GM12864 (cell line): Measurements from ENCODE around the gene SRGAP2.
"Not testable (repeated sequence)": the region's sequence is repeated elsewhere in the genome, so short reads cannot be mapped to it uniquely, and the experiment has no call there.

Experiments used
- DNase-seq: peaks from one replicate; pipeline ENCODE4 v3.0.0-alpha.2; 2011; ENCODE audit warnings: low read depth
- H3K4me3 ChIP-seq: 2 replicates; pipeline ENCODE4 v1.5.1; 2011; ENCODE audit warnings: mild to moderate bottlenecking, low read depth, low read length, control low read depth

The SRGAP2 gene

DNA sequence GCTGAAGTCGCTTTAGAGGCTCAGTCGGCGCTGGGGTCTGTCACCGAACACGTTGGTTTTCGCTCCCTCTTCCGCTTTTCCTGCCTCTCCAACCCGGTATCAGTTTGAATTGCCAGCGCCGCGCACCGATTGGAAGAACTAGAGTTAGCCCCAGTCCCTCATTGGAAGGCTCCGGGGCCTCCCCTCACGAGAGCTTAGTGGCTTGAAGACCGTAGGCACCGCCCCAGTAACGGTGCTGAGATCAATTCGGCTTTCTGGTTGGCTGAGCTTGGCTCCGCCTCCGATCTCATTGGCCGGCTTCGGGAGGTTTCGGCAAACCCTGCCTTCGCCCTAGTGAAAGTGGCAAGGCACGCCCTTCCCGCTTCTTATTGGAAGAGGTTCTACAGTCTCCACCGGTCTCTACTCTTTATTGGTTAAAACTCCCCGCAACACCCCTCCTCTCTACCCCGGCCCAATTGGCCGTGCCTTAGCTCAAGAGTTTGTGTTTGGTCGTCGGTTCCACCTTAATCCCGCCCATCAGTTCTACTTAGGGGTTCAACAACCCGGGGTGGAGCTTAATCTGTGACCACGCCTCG, 465 bp upstream of the SRGAP2 start, which contains the start of gene FAM72A:
Gene FAM72A, minus strand, starts transcription at position 51 of the 575 bp plus-strand sequence. CDS start 814 bp downstream, outside the sequence.
- DNase-seq: peak; percentile 99
- peak within 1 kb of the TSS; percentile 63 for H3K4me3 ChIP-seq

DNA sequence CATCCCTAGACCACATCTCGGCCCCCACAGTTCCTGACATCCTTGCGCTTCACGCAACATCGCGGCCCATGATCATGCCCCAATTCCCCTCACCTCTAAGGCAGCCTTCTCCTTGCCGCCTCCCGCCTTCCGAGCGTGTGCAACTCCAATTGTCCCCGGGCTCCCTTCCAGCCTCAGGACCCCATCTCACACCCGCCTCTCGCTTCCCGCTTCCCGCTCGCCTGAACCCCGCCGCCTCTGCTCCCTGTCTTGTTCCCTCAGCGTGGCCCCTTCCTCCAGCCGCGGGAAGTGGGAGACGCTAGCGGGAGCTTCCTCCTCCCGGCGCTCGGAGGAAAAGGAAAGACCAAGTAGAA, 794 bp downstream of the SRGAP2 start:
- peak overlapping the region; percentile 48 for H3K4me3 ChIP-seq
- DNase-seq: not testable (repeated sequence)

DNA sequence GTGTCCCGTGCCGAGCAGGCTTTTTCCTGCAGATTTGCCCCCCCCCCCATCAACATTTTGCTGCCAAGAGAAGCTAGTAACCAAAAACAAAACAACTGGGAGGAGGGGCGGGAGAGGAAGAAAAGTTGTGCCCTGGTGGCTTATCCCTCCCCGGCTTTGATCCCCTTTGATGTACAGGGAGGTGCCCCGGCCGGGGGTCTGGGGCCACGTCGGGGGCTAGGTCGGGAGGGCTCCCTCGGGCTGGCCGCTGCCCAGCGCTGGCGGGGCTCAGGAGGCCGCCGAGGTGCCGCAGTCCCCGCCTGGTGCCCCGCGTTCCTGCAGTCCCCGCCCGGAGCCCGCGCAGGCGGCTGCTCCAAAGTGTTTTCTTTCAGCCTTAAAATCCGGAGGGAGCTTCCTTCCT, 1.5 kb downstream of the SRGAP2 start:
- DNase-seq: not testable (repeated sequence)
- H3K4me3 ChIP-seq: peak overlapping the region; percentile 48

GRCh38 chr1:206205569-206205968, 2.2 kb downstream of the SRGAP2 start:
- not testable (repeated sequence) for DNase-seq, H3K4me3 ChIP-seq

GRCh38 chr1:206210802-206211201, 7.5 kb downstream of the SRGAP2 start:
- DNase-seq, H3K4me3 ChIP-seq: not testable (repeated sequence)

DNA sequence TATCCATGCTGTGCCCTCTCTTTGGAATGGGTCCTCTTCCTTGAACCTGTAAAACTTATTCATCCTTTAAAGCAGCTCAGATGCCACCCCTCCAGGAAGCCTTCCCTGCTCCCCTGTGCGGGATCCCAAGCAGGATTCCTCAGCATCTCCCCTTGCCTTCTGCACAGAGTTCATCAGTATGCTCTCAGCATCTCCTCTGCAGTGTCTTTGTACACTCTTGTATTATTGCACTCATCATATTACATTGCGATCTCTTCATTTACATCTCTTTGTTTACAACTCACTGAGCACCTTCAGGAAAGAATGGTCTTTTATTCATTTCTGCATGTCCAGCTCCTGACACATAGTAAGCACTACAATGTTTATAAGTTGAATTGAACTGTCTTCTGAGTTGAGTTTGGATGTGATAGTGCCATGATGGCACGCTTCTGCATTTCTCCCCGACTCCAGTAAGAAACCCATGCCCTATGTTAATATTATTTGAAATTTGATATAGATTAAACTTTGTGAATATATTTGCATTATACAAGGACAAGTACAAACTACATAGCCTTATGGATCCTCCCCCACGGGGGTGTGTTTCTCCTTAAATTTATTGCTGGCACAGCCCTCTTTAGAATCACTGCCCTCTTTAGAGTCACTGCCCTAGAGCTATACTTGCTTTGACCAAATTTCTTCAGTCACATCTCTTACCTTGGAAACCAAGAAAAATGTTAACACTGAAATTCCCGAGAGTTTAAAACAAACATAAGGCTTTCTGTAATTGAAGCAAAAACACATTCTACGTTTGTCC, 12.5 kb downstream of the SRGAP2 start:
- DNase-seq, H3K4me3 ChIP-seq: not testable (repeated sequence)

GRCh38 chr1:206218285-206218684, 14.9 kb downstream of the SRGAP2 start:
- not testable (repeated sequence) for H3K4me3 ChIP-seq, DNase-seq

GRCh38 chr1:206218765-206219164, 15.4 kb downstream of the SRGAP2 start:
- DNase-seq, H3K4me3 ChIP-seq: not testable (repeated sequence)

- H3K4me3 ChIP-seq, DNase-seq: not testable (repeated sequence)
Measured at GRCh38 chr1:206219514-206220331, 16.4 kb downstream of the SRGAP2 start.

GRCh38 chr1:206220332-206221000, 17.1 kb downstream of the SRGAP2 start:
- not testable (repeated sequence) for H3K4me3 ChIP-seq, DNase-seq

- H3K4me3 ChIP-seq, DNase-seq: not testable (repeated sequence)
Measured at GRCh38 chr1:206221585-206221984, 18.2 kb downstream of the SRGAP2 start.

- DNase-seq: not testable (repeated sequence)
Measured at GRCh38 chr1:206224190-206224776, 20.9 kb downstream of the SRGAP2 start.

DNA sequence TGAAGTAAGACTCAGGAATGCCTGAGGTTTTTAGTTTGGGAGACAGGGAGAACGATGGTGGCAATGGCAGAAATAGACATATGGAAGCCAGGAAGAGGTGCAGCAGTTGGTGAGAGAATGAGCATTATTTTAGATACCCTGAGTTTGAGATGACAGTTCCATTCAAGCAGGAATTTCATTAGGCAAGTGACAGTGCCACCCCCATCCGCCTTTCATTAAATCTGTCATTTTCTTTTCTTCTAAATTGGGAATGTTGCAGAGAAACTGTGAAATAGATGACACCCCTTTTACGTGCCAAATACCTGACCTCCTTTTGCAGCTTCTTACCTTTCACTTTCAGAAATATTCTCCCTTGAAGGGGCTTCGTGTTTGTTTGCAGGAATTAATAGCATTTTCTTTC, 22.0 kb downstream of the SRGAP2 start:
- DNase-seq, H3K4me3 ChIP-seq: not testable (repeated sequence)

More at GRCh38 chr1:206224190-206224776, 20.9 kb downstream of the SRGAP2 start:
- H3K4me3 ChIP-seq: not testable (repeated sequence)

DNA sequence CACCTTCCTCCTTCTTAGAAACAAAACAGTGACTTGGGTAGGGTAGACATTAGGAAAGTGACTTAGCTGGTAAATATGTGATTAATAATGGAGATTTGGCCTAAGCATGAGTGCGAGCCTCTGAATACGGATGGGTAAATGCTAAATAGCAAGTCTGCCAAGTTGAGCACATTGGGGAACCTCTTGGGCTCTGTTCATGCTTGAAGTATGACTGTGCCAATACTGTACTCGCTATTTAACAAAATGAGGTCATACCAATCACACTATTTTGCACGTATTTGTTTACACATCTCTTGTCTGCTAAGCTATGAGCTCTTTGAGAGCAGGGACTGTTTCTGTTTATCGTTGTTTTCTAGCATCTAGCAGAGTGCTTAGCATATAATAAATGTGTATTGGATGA, 23.5 kb downstream of the SRGAP2 start:
- H3K4me3 ChIP-seq, DNase-seq: not testable (repeated sequence)

DNA sequence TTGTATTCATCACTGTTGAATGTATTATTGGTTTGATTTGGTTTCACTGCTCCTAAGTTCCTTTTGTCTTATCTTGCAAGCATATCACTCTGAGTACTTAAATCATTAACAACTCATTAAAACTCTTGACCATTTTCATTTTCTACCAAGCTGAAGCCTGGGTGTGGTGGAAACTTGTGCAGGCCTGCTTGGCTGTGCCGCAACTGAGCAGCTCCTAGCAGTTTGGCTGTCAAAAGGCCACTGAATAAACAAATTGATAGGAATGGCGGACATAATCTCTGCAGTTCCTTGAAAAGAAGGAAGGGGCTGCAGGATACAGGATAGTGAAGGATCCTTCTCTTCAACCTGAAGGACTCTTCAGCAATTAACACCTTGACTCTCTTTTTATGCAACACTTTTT, 25.9 kb downstream of the SRGAP2 start:
- H3K4me3 ChIP-seq: not testable (repeated sequence)

DNA sequence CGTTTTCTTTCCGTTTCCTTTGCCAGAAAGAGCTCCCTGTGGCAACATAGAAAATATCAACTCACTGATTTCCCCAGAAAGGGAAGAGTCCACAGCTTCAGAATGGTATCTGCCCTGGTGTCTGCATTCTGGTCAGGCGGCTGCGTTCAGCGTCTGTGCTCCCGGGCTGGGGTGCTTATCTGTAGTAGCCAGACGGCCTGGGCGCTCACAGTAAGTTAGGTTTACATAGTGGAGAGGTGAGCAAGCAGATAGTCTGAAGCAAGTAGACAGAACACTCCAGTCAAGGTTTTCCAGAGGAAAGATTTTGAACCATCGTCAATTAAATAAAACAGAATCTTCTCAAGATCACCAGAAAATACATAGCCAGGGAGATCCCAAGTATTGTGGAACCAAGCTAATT, 28.6 kb downstream of the SRGAP2 start:
- DNase-seq, H3K4me3 ChIP-seq: not testable (repeated sequence)

More for the DNA sequence above, 25.9 kb downstream of the SRGAP2 start:
- not testable (repeated sequence) for DNase-seq

DNA sequence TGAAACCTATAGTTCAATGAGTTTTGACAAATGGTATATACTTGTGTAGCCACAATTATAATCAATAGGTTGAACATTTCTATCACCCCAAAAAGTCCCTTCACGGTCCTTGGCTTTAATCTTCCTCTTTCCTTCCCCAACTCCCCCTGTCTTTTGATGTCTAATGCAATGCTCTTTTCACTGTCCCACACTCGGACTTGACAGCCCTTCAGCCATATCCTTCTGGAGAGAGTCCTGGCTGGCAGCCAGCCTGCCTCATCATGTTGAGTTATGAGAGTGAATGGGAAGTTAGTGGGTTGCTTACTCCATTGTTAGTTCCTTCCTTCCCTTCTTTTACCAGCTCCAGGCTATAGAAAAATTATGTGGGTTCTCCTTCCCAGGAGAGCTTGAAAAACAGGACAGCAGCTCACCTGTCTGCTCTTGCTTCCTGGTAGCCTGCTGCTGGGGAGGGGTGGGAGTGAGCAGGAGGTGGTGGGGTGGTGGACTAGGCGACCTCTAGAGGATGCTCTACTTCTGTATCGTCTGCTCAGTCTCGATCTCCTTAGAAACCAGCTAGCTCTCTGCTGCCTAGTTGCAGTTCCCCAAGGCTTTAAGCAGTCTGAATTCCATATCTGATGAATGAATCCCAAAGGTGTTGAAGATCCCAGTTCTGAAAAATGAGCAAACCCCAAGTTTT, 29.8 kb downstream of the SRGAP2 start:
- H3K4me3 ChIP-seq, DNase-seq: not testable (repeated sequence)
